Neural cell (in vitro differentiated cells): ENCODE results near the gene AGBL1. TPM values are rescaled to one million over a fixed set of nuclear protein-coding genes. Genes with fewer than 3 reads are reported as not detected.

ENCODE experiments used
- H2AFZ ChIP-seq: fragments of 200-600, 300-800 bp; sonication (generic), shearing (Covaris generic); 2 replicates; pipeline ENCODE4 v1.6.0; 2014; ENCODE audit warnings: low read depth, mild to moderate bottlenecking, antibody characterized with exemption, low read length, moderate library complexity
- H3F3A ChIP-seq: fragments of 200-600 bp; shearing (Covaris generic); 2 replicates; pipeline ENCODE4 v1.6.1; 2016; ENCODE audit warnings: mild to moderate bottlenecking, moderate library complexity, mixed read lengths, antibody characterized with exemption, low read length; ENCODE audit not compliant: insufficient read depth, poor library complexity, severe bottlenecking
- H3K27ac ChIP-seq: fragments of 200-600, 300-800 bp; sonication (generic), shearing (Covaris generic); 2 replicates; pipeline ENCODE4 v1.5.1; 2014; ENCODE audit warnings: mild to moderate bottlenecking, low read length, moderate library complexity
- H3K27me3 ChIP-seq: fragments of 300-800, 200-600 bp; sonication (generic), shearing (Covaris generic); 2 replicates; pipeline ENCODE4 v1.6.0; 2014; ENCODE audit warnings: mild to moderate bottlenecking, low read depth, low read length, moderate library complexity; ENCODE audit not compliant: insufficient read depth
- H3K36me3 ChIP-seq: fragments of 300-800, 200-600 bp; sonication (generic), shearing (Covaris generic); 2 replicates; pipeline ENCODE4 v1.5.1; 2014; ENCODE audit warnings: mild to moderate bottlenecking, antibody characterized with exemption, low read length, moderate library complexity; ENCODE audit not compliant: insufficient read depth
- H3K4me2 ChIP-seq: fragments of 300-800, 200-600 bp; sonication (generic), shearing (Covaris generic); 2 replicates; pipeline ENCODE4 v1.6.0; 2014; ENCODE audit warnings: mild to moderate bottlenecking, low read length
- H3K4me3 ChIP-seq: fragments of 300-800, 200-600 bp; sonication (generic), shearing (Covaris generic); 2 replicates; pipeline ENCODE4 v1.5.1; 2014; ENCODE audit warnings: mild to moderate bottlenecking, low read length, moderate library complexity
- H3K79me2 ChIP-seq: fragments of 200-600 bp; shearing (Covaris generic); replicated peaks from 2 replicates; pipeline ENCODE4 v1.6.0; 2014; ENCODE audit warnings: mild to moderate bottlenecking, low read length, moderate library complexity; ENCODE audit not compliant: insufficient read depth
- H3K9ac ChIP-seq: fragments of 300-800, 200-600 bp; sonication (generic), shearing (Covaris generic); 2 replicates; pipeline ENCODE4 v1.6.1; 2016; ENCODE audit warnings: mild to moderate bottlenecking, low read length, mixed read lengths
- H3K9me2 ChIP-seq: fragments of 200-600 bp; shearing (Covaris generic); 2 replicates; pipeline ENCODE4 v1.6.1; 2016; ENCODE audit warnings: mild to moderate bottlenecking, low read length, mixed read lengths; ENCODE audit not compliant: insufficient read depth
- H3K9me3 ChIP-seq: fragments of 200-600, 300-800 bp; sonication (generic), shearing (Covaris generic); 2 replicates; pipeline ENCODE4 v1.6.1; 2016; ENCODE audit warnings: mild to moderate bottlenecking, mixed run types, low read length, moderate library complexity, mixed read lengths
- H4K20me1 ChIP-seq: fragments of 200-600 bp; shearing (Covaris generic); 2 replicates; pipeline ENCODE4 v1.6.1; 2016; ENCODE audit warnings: mild to moderate bottlenecking, mixed run types; ENCODE audit not compliant: insufficient read depth
- EP300 ChIP-seq: fragments of 450-650 bp; conservative IDR thresholded peaks from 2 replicates; pipeline ENCODE4 v1.6.1; 2014; ENCODE audit warnings: antibody characterized with exemption, mild to moderate bottlenecking, moderate library complexity; ENCODE audit not compliant: poor library complexity, severe bottlenecking
- EZH2 ChIP-seq: fragments of 200-600, 300-800 bp; shearing (Covaris generic), sonication (generic); IDR thresholded peaks from 2 replicates; pipeline ENCODE4 v1.6.1; 2014; ENCODE audit warnings: antibody characterized with exemption, low read length, borderline replicate concordance, mild to moderate bottlenecking; ENCODE audit not compliant: insufficient read depth, poor library complexity, severe bottlenecking
- MXI1 ChIP-seq: fragments of 450-650 bp; conservative IDR thresholded peaks from 2 replicates; pipeline ENCODE4 v1.6.1; 2014; ENCODE audit warnings: antibody characterized with exemption, mild to moderate bottlenecking; ENCODE audit not compliant: poor library complexity, severe bottlenecking
- POLR2AphosphoS5 ChIP-seq: IDR thresholded peaks from 2 replicates; pipeline ENCODE4 v1.6.1; 2012
- RAD21 ChIP-seq: fragments of 450-650 bp; conservative IDR thresholded peaks from 2 replicates; pipeline ENCODE4 v1.6.1; 2014; ENCODE audit warnings: antibody characterized with exemption, mild to moderate bottlenecking, moderate library complexity
- SMC3 ChIP-seq: fragments of 450-650 bp; conservative IDR thresholded peaks from 2 replicates; pipeline ENCODE4 v1.6.1; 2014; ENCODE audit warnings: antibody characterized with exemption, mild to moderate bottlenecking, moderate library complexity; ENCODE audit not compliant: poor library complexity
- TAF1 ChIP-seq: IDR thresholded peaks from 2 replicates; pipeline ENCODE4 v1.6.1; 2012; ENCODE audit warnings: low read depth
- polyA plus RNA-seq: library from polyadenylated mRNA; depleted of rRNA; stranded (reverse); fragments of >200 nt; gene quantifications from 2 replicates; pipeline ENCODE4 v1.2.3, GENCODE V29; 2014
- TF ChIP-seq, protein P1 (sequence below): fragments of 450-650 bp; IDR thresholded peaks from 2 replicates; pipeline ENCODE4 v1.5.1; 2014; ENCODE audit warnings: antibody characterized with exemption, mild to moderate bottlenecking, moderate library complexity; ENCODE audit not compliant: poor library complexity, severe bottlenecking
- TF ChIP-seq, protein P2 (sequence below): IDR thresholded peaks from 2 replicates; pipeline ENCODE4 v1.6.1; 2012; ENCODE audit warnings: borderline replicate concordance

The AGBL1 gene
- polyA plus RNA-seq, 1 donor from 2014 or later, result 0.12 TPM

DNA sequence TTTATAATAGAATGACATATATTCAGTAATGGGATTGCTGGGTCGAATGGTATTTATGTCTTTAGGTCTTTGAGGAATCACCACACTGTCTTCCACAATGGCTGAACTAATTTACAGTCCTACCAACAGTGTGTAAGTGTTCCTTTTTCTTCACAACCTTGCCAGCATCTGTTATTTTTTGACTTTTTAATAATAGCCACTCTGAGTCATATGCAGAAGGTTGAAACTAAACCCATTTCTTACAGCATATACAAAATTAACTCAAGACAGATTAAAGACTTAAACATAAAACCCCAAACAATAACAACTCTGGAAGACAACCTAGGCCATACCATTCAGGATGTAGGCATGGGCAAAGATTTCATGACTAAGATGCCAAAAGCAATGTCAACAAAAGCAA, 671.4 kb downstream of the AGBL1 start:
- Histone ChIP-seq H3F3A (no peaks in the 10 kb centered on the region), H3K9me2 (no peaks in the 10 kb centered on the region), H3K4me3 (no peak overlapping the region), H3K36me3 (no peaks in the 10 kb centered on the region), H2AFZ (no peak overlapping the region), H4K20me1 (no peaks in the 10 kb centered on the region), H3K9ac (no peak overlapping the region), H3K27me3 (no peaks in the 10 kb centered on the region), H3K79me2 (no peaks in the 10 kb centered on the region), H3K27ac (no peak overlapping the region), H3K9me3 (no peaks in the 10 kb centered on the region), H3K4me2 (no peak overlapping the region)
- no peak for TF ChIP-seq RAD21
- TF ChIP-seq, protein P1, sequence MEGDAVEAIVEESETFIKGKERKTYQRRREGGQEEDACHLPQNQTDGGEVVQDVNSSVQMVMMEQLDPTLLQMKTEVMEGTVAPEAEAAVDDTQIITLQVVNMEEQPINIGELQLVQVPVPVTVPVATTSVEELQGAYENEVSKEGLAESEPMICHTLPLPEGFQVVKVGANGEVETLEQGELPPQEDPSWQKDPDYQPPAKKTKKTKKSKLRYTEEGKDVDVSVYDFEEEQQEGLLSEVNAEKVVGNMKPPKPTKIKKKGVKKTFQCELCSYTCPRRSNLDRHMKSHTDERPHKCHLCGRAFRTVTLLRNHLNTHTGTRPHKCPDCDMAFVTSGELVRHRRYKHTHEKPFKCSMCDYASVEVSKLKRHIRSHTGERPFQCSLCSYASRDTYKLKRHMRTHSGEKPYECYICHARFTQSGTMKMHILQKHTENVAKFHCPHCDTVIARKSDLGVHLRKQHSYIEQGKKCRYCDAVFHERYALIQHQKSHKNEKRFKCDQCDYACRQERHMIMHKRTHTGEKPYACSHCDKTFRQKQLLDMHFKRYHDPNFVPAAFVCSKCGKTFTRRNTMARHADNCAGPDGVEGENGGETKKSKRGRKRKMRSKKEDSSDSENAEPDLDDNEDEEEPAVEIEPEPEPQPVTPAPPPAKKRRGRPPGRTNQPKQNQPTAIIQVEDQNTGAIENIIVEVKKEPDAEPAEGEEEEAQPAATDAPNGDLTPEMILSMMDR, result no peak
- no peak for TF ChIP-seq SMC3
- TF ChIP-seq MXI1, result no peak
- TF ChIP-seq, protein P2, sequence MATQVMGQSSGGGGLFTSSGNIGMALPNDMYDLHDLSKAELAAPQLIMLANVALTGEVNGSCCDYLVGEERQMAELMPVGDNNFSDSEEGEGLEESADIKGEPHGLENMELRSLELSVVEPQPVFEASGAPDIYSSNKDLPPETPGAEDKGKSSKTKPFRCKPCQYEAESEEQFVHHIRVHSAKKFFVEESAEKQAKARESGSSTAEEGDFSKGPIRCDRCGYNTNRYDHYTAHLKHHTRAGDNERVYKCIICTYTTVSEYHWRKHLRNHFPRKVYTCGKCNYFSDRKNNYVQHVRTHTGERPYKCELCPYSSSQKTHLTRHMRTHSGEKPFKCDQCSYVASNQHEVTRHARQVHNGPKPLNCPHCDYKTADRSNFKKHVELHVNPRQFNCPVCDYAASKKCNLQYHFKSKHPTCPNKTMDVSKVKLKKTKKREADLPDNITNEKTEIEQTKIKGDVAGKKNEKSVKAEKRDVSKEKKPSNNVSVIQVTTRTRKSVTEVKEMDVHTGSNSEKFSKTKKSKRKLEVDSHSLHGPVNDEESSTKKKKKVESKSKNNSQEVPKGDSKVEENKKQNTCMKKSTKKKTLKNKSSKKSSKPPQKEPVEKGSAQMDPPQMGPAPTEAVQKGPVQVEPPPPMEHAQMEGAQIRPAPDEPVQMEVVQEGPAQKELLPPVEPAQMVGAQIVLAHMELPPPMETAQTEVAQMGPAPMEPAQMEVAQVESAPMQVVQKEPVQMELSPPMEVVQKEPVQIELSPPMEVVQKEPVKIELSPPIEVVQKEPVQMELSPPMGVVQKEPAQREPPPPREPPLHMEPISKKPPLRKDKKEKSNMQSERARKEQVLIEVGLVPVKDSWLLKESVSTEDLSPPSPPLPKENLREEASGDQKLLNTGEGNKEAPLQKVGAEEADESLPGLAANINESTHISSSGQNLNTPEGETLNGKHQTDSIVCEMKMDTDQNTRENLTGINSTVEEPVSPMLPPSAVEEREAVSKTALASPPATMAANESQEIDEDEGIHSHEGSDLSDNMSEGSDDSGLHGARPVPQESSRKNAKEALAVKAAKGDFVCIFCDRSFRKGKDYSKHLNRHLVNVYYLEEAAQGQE, result no peak
- TF ChIP-seq TAF1, result no peak
- no peak for TF ChIP-seq EZH2
- no peak for TF ChIP-seq POLR2AphosphoS5
- no peak for TF ChIP-seq EP300

DNA sequence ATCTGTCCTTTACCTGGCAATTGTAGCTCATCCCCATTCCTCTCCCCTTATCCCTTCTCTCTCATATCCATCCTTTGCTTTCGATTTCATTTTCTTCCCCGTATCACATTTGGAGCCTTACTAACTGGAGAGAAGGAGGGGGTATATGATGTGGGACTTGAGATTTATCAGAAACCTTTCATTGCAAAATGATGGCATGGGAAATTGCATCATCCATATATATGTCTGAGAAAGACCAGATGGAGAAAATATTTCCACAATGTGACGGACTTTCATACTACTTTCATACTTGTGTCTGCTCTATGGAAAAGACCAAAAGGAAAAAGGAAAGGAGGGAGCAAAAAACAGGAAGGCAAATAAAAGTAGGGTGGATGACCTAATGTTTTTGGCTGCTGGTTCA, 675.2 kb downstream of the AGBL1 start:
- Histone ChIP-seq H4K20me1 (no peaks in the 10 kb centered on the region), H3K4me3 (no peak overlapping the region), H3K27me3 (no peaks in the 10 kb centered on the region), H3K27ac (no peak overlapping the region), H3K9me3 (no peaks in the 10 kb centered on the region), H3K79me2 (no peaks in the 10 kb centered on the region), H3K36me3 (no peaks in the 10 kb centered on the region), H2AFZ (no peak overlapping the region), H3K4me2 (no peak overlapping the region), H3K9me2 (no peaks in the 10 kb centered on the region), H3F3A (no peaks in the 10 kb centered on the region), H3K9ac (no peak overlapping the region)
- TF ChIP-seq MXI1, result no peak
- no peak for TF ChIP-seq SMC3
- no peak for TF ChIP-seq RAD21
- no peak for TF ChIP-seq EZH2
- TF ChIP-seq EP300, result no peak
- TF ChIP-seq, protein P2, result no peak
- TF ChIP-seq, protein P1, result no peak
- TF ChIP-seq POLR2AphosphoS5, result no peak
- no peak for TF ChIP-seq TAF1
